ENCODE data around the gene EFCAB6.

GRCh38 chr22:43516996-43517635 lies 295.0 kb downstream of the EFCAB6 start:
- TF ChIP-seq CTCF (IDR thresholded peaks at IDR 0.05) (no peak), EP300 (IDR thresholded peaks at IDR 0.05) (no peak), POLR2AphosphoS5 (IDR thresholded peaks at IDR 0.05) (no peak), POLR2A (IDR thresholded peaks at IDR 0.05; ENCODE audit: low read depth) (no peak)
